OCI-LY7 (cell line): Measurements from ENCODE around the gene OXCT2. TPM values are rescaled to one million over a fixed set of nuclear protein-coding genes. Genes with fewer than 3 reads are reported as not detected.

Source experiments
- BruUV-seq: library from RNA; stranded (reverse); fragments of 400-500 nt; replicated peaks from 2 replicates; lab custom pipeline; 2021; lab: Mats Ljungman, UMichigan
- CTCF ChIA-PET: fragments of 300-600 bp; sonication (Branson Sonifier 250); formaldehyde crosslinking; loops from one replicate; lab custom pipeline; 2022; ENCODE audit warnings: antibody characterized with exemption; ENCODE audit not compliant: unreplicated experiment; lab: Charles Lee
- POLR2A ChIA-PET: fragments of 300-600 bp; sonication (Branson Sonifier 250); formaldehyde crosslinking; loops from one replicate; lab custom pipeline; 2022; ENCODE audit warnings: antibody characterized with exemption; lab: Charles Lee
- DNase-seq: peaks from one replicate; pipeline ENCODE4 v3.0.0-alpha.2; 2015; ENCODE audit warnings: low spot score
- H2AFZ ChIP-seq: fragments of 200-600 bp; sonication (generic), shearing (Covaris generic); 2 replicates; pipeline ENCODE4 v1.6.1; 2014; ENCODE audit warnings: mild to moderate bottlenecking, antibody characterized with exemption, low read length, moderate library complexity
- H3K27ac ChIP-seq: fragments of 200-600 bp; sonication (generic); 2 replicates; pipeline ENCODE4 v1.5.1; 2014; ENCODE audit warnings: mixed run types, low read depth, mild to moderate bottlenecking, moderate library complexity, low read length, inconsistent platforms; ENCODE audit not compliant: poor library complexity, severe bottlenecking
- H3K36me3 ChIP-seq: fragments of 200-600 bp; sonication (generic); 2 replicates; pipeline ENCODE4 v1.6.1; 2014; ENCODE audit warnings: mild to moderate bottlenecking, antibody characterized with exemption, low read length, moderate library complexity, mixed read lengths; ENCODE audit not compliant: insufficient read depth
- H3K4me1 ChIP-seq: fragments of 200-600 bp; sonication (generic); 2 replicates; pipeline ENCODE4 v1.5.1; 2014; ENCODE audit warnings: mild to moderate bottlenecking, low read length; ENCODE audit not compliant: insufficient read depth, poor library complexity, severe bottlenecking
- H3K4me2 ChIP-seq: fragments of 200-600 bp; sonication (generic); 2 replicates; pipeline ENCODE4 v1.6.1; 2014; ENCODE audit warnings: mild to moderate bottlenecking, low read length
- H3K4me3 ChIP-seq: fragments of 200-600 bp; sonication (generic); 2 replicates; pipeline ENCODE4 v1.5.1; 2014; ENCODE audit warnings: mild to moderate bottlenecking, low read depth, low read length; ENCODE audit not compliant: poor library complexity, severe bottlenecking
- H3K79me2 ChIP-seq: fragments of 200-600 bp; sonication (generic); 2 replicates; pipeline ENCODE4 v1.6.1; 2016; ENCODE audit warnings: low read depth, mild to moderate bottlenecking, low read length, moderate library complexity, mixed read lengths; ENCODE audit not compliant: insufficient read depth
- H3K9me2 ChIP-seq: fragments of 200-600 bp; sonication (generic); 2 replicates; pipeline ENCODE4 v1.6.1; 2016; ENCODE audit warnings: mild to moderate bottlenecking, low read length, mixed read lengths; ENCODE audit not compliant: insufficient read depth
- H3K9me3 ChIP-seq: fragments of 200-600 bp; sonication (generic); 2 replicates; pipeline ENCODE4 v1.6.1; 2014; ENCODE audit warnings: mild to moderate bottlenecking, mixed run types, low read length, mixed read lengths
- H4K20me1 ChIP-seq: fragments of 200-600 bp; sonication (generic); 2 replicates; pipeline ENCODE4 v1.6.1; 2014; ENCODE audit warnings: mild to moderate bottlenecking, antibody characterized with exemption, low read length, moderate library complexity, mixed read lengths; ENCODE audit not compliant: insufficient read depth
- EZH2phosphoT487 ChIP-seq: fragments of 200-600 bp; sonication (generic); IDR thresholded peaks from 2 replicates; pipeline ENCODE4 v1.6.1; 2018; ENCODE audit warnings: low read depth, borderline replicate concordance, mild to moderate bottlenecking, mixed run types, antibody characterized with exemption, low read length, moderate library complexity, mixed read lengths
- intact Hi-C: fragments of 100-400 bp; cut with micrococcal nuclease; formaldehyde crosslinking; loops from one replicate; pipeline ENCODE4 v1.10.0; 2022; ENCODE audit not compliant: unreplicated experiment
- total RNA-seq, 2 experiments: library from RNA; depleted of rRNA in 1 of 2; stranded (reverse); fragments of >200 nt in 1 of 2; shearing (Covaris generic) in 1 of 2; gene quantifications; 2 replicates each; pipeline ENCODE4 v1.2.3, GENCODE V29; 2014 to 2022
- TF ChIP-seq, protein P1 (sequence below): fragments of 200-600 bp; sonication (generic); conservative IDR thresholded peaks from 2 replicates; pipeline ENCODE4 v1.5.1; 2014; ENCODE audit warnings: mild to moderate bottlenecking, antibody characterized with exemption, low read length, moderate library complexity, mixed read lengths

OXCT2 gene
- total RNA-seq, 2 experiments from 2014 or later, result 0.17 to 0.79 TPM

DNA sequence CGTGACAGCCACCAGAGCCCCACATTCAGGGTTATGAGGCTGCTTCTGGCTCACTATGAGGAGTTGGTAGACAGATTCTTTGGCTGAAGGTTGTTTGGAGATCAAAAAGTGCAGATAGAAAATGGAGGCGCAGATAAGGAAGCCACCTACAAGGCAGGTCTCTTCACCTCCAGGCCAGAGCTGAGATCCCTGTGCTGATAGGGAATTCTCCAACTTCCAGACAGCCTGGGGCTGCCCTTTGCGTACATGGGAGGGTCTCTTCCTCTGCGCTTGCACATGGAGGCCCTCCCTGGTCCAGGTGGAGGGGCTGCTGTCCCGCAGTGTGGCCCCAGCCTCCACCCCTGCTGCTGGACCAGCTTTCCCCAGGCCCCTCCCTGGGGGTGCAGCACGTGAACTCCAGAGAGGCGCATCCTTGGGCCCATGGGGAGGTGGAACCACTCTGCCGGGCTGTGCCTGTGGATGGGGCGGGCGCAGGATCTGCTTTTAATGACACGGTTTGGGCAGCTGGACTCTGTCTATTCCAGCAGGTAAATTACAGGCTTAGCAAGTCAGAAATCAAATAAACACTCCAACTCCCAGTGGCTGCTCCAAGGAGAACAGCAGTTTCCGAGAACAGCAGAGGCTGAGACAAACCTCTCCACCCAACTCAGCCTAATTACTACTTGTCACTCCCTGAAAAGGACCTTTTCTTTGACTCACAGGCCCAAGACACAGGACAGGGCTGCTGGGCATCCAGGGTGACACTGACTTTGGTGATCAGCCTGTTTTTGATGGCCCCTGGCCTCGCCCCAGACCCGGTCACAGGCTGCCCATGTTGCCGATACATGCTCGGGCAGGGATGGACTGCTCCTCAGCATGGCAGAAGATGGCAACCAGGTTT is 12.4 kb downstream of the OXCT2 start:
- H3K9me2 ChIP-seq, result no peaks in the 10 kb centered on the region
- no peak for TF ChIP-seq EZH2phosphoT487
- TF ChIP-seq, protein P1, sequence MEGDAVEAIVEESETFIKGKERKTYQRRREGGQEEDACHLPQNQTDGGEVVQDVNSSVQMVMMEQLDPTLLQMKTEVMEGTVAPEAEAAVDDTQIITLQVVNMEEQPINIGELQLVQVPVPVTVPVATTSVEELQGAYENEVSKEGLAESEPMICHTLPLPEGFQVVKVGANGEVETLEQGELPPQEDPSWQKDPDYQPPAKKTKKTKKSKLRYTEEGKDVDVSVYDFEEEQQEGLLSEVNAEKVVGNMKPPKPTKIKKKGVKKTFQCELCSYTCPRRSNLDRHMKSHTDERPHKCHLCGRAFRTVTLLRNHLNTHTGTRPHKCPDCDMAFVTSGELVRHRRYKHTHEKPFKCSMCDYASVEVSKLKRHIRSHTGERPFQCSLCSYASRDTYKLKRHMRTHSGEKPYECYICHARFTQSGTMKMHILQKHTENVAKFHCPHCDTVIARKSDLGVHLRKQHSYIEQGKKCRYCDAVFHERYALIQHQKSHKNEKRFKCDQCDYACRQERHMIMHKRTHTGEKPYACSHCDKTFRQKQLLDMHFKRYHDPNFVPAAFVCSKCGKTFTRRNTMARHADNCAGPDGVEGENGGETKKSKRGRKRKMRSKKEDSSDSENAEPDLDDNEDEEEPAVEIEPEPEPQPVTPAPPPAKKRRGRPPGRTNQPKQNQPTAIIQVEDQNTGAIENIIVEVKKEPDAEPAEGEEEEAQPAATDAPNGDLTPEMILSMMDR, result no peak
- intact Hi-C loops, result no loop called here
- H3K36me3 ChIP-seq, result peaks cover 54% of the 10 kb centered on the region
- CTCF ChIA-PET, result no interaction called here
- BruUV-seq, result no TSS peak
- H3K9me3 ChIP-seq, result no peaks in the 10 kb centered on the region
- H3K79me2 ChIP-seq, result no peaks in the 10 kb centered on the region
- no peak overlapping the region for H3K27ac ChIP-seq
- H3K4me1 ChIP-seq, result no peaks in the 10 kb centered on the region
- POLR2A ChIA-PET, result no interaction called here
- no peak overlapping the region for H3K4me2 ChIP-seq
- H2AFZ ChIP-seq, result no peak overlapping the region
- no peak overlapping the region for H3K4me3 ChIP-seq
- no peak for DNase-seq
- H4K20me1 ChIP-seq, result no peaks in the 10 kb centered on the region

- no peak overlapping the region for H3K4me3 ChIP-seq
- ChIA-PET CTCF (no interaction called here), POLR2A (no interaction called here)
- H3K27ac ChIP-seq, result no peak overlapping the region
- H2AFZ ChIP-seq, result no peak overlapping the region
- no TSS peak for BruUV-seq
- no peak overlapping the region for H3K4me2 ChIP-seq
- DNase-seq, result no peak
- no peaks in the 10 kb centered on the region for H3K9me3 ChIP-seq
- TF ChIP-seq EZH2phosphoT487, result no peak
- TF ChIP-seq, protein P1, result no peak
- H3K9me2 ChIP-seq, result no peaks in the 10 kb centered on the region
- no peaks in the 10 kb centered on the region for H3K4me1 ChIP-seq
- no peaks in the 10 kb centered on the region for H4K20me1 ChIP-seq
- peaks cover 67% of the 10 kb centered on the region for H3K36me3 ChIP-seq
- intact Hi-C loops, result no loop called here
- no peaks in the 10 kb centered on the region for H3K79me2 ChIP-seq
These were observed 13.6 kb downstream of the OXCT2 start for GRCh38 chr1:39757501-39757900.

GRCh38 chr1:39755965-39756659 is 15.0 kb downstream of the OXCT2 start:
- Histone ChIP-seq H4K20me1 (no peaks in the 10 kb centered on the region), H3K4me1 (no peaks in the 10 kb centered on the region), H3K36me3 (peaks cover 81% of the 10 kb centered on the region), H3K9me2 (no peaks in the 10 kb centered on the region), H3K4me3 (no peak overlapping the region), H3K27ac (no peak overlapping the region), H2AFZ (no peak overlapping the region), H3K9me3 (no peaks in the 10 kb centered on the region), H3K4me2 (no peak overlapping the region), H3K79me2 (no peaks in the 10 kb centered on the region)
- intact Hi-C loops, result no loop called here
- POLR2A ChIA-PET, result no interaction called here
- BruUV-seq, result no TSS peak
- CTCF ChIA-PET, result no interaction called here
- DNase-seq, result no peak
- TF ChIP-seq EZH2phosphoT487, result no peak
- TF ChIP-seq, protein P1, result no peak
